Stimulated activated CD8-positive, alpha-beta memory T cell treated with anti-CD3 and anti-CD28 coated beads, Interleukin-7, amount 100 ng/mL, for 48 hours (primary cell): Measurements from ENCODE around the gene PDE6B.
"Not testable (repeated sequence)": the region's sequence is repeated elsewhere in the genome, so short reads cannot be mapped to it uniquely, and the experiment has no call there.

ENCODE experiments used
- DNase-seq, 2 donors: peaks; one replicate each; pipeline ENCODE4 v3.0.0-alpha.2; 2020; ENCODE audit warnings: low read depth in 1 of 2; ENCODE audit errors: extremely low read depth in 1 of 2

Gene PDE6B

GRCh38 chr4:624705-625590 lies at the start of gene PDE6B:
Gene PDE6B (plus strand): TSS chr4:625573. CDS start chr4:625627, 54 bp downstream.
- DNase-seq: no peak

- no peak for DNase-seq
These were observed 49.0 kb upstream of the PDE6B start, which contains the start of gene TMEM271 for GRCh38 chr4:576245-576821. Gene TMEM271 (minus strand): TSS chr4:576295. CDS start chr4:576062, 233 bp downstream.

- DNase-seq: no peak
These were observed 48.3 kb upstream of the PDE6B start for GRCh38 chr4:576991-577498.

- DNase-seq: no peak
These were observed 47.6 kb upstream of the PDE6B start for GRCh38 chr4:577499-578450.

DNA sequence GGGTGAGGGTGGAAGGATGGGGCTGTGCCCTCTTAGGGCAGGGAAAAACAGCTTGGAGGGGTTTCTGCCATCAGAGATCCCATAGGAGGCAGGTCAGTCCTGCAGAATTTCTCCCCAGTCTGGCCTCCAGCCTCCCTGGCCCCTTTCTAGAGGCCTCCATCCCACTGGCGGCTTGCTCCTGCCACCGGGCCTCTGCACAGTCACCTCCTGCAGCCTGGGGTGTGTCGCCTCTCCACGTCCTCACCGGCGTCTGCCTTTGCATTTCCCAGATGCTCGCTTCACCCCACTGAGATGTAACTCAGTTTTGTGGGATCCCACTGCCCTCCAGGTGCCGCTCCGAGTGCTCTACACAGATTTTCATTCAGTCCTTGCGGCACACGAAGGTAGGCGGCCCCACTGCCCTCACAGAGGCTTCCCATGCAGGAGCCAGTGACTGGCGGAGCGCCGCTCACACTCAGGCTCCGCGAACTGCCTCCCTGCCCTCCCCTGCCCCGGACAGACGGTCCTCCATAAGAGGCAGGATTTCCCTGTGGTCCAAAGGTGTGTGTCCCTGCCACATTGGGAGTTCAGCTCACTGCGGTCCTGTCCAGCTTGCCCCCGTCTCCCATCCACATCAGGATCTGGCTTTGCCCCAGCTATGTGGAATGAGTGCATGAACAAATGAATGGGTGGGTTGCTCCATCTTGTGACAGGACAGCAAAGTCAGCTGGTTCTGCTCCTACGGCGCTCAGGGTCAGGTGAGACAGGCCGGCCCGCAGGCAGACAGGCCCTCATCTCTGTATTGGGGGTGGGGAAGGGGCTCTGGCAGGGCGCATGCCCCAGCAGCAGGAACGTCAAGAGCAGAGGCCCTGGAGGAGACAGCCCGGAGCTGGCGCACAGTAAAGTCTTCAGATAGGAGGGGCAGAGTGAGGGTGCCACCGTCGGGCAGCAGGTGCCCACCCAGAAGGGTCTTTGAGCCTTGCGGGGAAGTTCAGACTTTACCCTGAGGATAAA lies 46.6 kb upstream of the PDE6B start:
- no peak for DNase-seq

- no peak for DNase-seq
These were observed 45.7 kb upstream of the PDE6B start for GRCh38 chr4:579543-580175.

DNA sequence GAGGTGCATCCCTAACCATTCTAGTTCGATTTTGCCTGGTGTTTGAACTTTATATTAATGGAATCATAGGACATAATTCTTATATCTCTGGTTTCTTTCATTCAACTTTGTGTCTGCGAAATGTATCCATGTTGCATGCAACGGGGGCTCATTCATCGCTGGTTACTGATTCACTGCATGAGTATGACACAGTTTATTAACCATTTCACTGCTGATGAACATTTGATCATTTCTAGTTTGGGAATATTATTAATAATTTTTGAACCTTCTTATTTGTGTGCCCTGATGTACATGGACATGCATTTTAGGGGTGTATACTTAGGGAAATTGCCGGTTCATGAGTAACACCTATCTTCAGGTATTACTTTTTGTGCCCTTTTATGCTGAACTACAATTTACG lies 44.2 kb upstream of the PDE6B start:
- no peak for DNase-seq

- no peak for DNase-seq
These were observed 43.5 kb upstream of the PDE6B start for GRCh38 chr4:581753-582361.

DNA sequence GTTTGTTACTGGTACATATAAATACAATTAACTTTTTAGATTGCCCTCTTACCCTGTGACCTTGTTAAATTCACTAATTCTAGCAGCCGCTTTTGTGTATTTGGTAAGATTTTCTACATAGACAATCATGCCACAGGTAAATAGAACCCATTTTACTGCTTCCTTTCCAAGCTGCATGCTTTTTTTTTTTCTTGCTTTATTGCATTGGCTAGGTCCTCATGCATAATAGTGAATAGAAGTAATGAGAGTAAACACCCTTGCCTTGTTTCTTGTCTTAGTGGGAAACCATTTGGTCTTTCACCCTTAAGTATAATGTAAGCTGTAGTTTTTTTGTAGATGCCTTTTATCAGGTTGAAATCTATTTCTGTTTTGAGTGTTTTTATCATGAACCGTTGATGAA lies 41.6 kb upstream of the PDE6B start:
- no peak for DNase-seq

- DNase-seq: no peak
These were observed 37.6 kb upstream of the PDE6B start for GRCh38 chr4:587671-588350.

GRCh38 chr4:588351-588849 lies 37.0 kb upstream of the PDE6B start:
- DNase-seq: no peak

DNA sequence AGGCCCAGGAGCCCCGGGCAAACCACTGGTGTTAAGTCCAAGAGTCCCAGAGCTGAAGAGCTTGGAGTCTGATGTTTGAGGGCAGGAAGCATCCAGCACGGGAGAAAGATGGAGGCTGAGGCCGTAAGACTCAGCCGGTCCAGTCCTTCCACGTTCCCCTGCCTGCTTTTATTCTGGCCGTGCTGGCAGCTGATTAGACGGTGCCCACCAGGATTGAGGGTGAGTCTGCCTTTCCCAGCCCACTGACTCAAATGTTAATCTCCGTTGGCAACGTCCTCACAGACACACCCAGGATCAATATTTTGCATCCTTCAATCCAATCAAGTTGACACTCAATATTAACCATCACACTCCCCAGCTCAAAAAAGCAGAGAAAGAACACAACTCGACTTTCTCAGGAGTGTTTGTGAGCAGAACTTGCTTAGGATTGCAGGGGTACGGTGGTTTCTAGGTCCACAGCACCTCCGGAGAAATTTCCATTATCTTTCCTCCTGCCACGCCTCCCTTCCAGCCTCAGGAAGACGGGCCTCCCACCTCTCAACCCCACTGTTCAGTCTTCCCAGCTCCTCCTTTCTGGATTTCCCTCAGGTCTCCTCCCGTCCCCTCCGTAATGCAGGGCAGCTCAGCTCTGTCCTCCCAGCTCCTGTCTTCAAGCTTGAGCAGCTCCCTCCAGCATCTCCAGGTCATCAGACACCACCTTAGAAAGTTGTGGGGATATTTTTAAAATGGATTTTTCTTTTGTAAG lies 36.0 kb upstream of the PDE6B start:
- no peak for DNase-seq

- no peak for DNase-seq
These were observed 35.0 kb upstream of the PDE6B start for GRCh38 chr4:590313-590841.

DNA sequence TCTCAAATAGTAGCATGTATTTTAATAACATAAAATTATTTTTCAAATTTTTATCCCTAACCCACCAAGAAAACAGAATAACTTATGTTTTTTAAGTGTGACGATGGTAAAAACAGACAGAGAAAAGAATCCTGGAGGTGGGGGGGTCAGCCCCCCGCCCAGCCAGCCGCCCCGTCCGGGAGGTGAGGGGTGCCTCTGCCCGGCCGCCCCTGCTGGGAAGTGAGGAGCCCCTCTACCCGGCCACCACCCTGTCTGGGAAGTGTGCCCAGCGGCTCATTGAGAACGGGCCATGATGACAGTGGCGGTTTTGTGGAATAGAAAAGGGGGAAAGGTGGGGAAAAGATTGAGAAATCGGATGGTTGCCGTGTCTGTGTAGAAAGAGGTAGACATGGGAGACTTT lies 33.2 kb upstream of the PDE6B start:
- not testable (repeated sequence) for DNase-seq

GRCh38 chr4:592825-593520 lies 32.4 kb upstream of the PDE6B start:
- DNase-seq: no peak

DNA sequence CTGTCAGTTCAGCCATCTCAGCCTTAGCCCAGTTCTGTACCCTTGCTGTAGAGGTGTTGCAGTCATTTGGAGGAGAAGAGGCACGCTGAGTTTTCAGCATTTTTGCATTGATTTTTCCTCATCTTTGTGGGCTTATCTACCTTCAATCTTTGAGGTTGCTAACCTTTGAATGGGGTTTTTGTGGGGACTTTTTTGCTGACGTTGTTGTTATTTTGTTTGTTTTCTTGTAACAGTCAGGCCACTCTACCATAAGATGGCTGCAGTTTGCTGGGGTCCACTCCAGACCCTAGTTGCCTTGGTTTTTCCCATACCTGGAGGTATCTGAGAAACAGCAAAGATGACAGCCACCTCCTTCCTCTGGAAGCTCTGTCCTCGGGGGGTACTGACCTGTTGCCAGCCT lies 26.4 kb upstream of the PDE6B start:
- no peak for DNase-seq

DNA sequence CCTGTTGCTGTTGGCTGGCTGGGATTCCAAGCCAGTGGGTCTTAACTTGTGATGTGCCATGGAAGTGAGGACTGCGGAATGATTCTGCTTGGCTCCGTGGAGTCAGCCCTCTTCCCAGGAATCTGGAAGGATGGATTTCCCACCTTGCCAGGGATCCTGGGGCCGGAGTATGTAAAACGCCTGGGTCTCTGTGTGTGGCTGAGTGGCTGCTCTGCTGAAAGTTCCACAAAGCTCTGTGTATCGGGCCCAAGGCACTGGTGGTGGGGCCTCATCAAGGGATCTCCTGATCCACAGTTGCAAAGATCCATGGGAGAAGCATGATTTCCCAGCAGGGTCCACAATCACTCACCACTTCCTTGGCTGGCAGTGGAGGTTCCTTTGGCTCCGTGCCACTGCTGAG lies 25.2 kb upstream of the PDE6B start:
- no peak for DNase-seq
